H1 (cell line): Measurements from ENCODE around the gene RUNX1. TPM values are rescaled to one million over a fixed set of nuclear protein-coding genes. Genes with fewer than 3 reads are reported as not detected.

Experiments
- CTCF ChIA-PET: fragments of 300-600 bp; sonication (Branson Sonifier 250); formaldehyde crosslinking; loops from one replicate; lab custom pipeline; 2021; ENCODE audit not compliant: partially characterized antibody; lab: Charles Lee
- POLR2A ChIA-PET: fragments of 300-600 bp; sonication (Branson Sonifier 250); formaldehyde crosslinking; loops from one replicate; lab custom pipeline; 2021; ENCODE audit warnings: inconsistent platforms; ENCODE audit not compliant: partially characterized antibody; lab: Charles Lee
- DNase-seq, 2 experiments: peaks; one replicate each; pipeline versions ENCODE4 v3.0.0 to v3.0.0-alpha.2; 2010 to 2022; ENCODE audit warnings: low spot score in 2 of 2, low read depth in 1 of 2, mixed read lengths in 1 of 2
- FAIRE-seq: peaks from 2 replicates; lab custom pipeline; 2011; peaks lifted over from hg19 to GRCh38; lab: Jason Lieb, UNC
- H2AFZ ChIP-seq: 2 replicates; pipeline ENCODE4 v1.8.1; 2012; ENCODE audit warnings: low read length, inconsistent platforms
- H2AK5ac ChIP-seq: 2 replicates; pipeline ENCODE4 v1.6.1; 2013; ENCODE audit warnings: low read depth, low read length
- H2BK120ac ChIP-seq: replicated peaks from 2 replicates; pipeline ENCODE3; 2013; ENCODE audit warnings: low read depth, low read length, inconsistent platforms
- H2BK12ac ChIP-seq: 2 replicates; pipeline ENCODE4 v1.6.1; 2013; ENCODE audit warnings: low read depth, low read length
- H2BK15ac ChIP-seq: 2 replicates; pipeline ENCODE4 v1.6.1; 2013; ENCODE audit warnings: low read length
- H2BK20ac ChIP-seq: 2 replicates; pipeline ENCODE4 v1.6.1; 2013; ENCODE audit warnings: low read length
- H2BK5ac ChIP-seq: 2 replicates; pipeline ENCODE4 v1.6.1; 2013; ENCODE audit warnings: low read depth, low read length
- H3K14ac ChIP-seq: 2 replicates; pipeline ENCODE4 v1.6.1; 2013; ENCODE audit warnings: inconsistent platforms; ENCODE audit not compliant: insufficient read length
- H3K18ac ChIP-seq: 2 replicates; pipeline ENCODE4 v1.6.1; 2013; ENCODE audit warnings: low read length; ENCODE audit errors: extremely low read depth
- H3K23ac ChIP-seq: 2 replicates; pipeline ENCODE4 v1.6.1; 2013; ENCODE audit warnings: inconsistent platforms; ENCODE audit not compliant: insufficient read length
- H3K23me2 ChIP-seq: 2 replicates; pipeline ENCODE4 v1.6.1; 2013; ENCODE audit warnings: low read depth, low read length
- H3K27ac ChIP-seq: 2 replicates; pipeline ENCODE4 v1.6.1; 2011; ENCODE audit warnings: low read depth, low read length, inconsistent platforms
- H3K27me3 ChIP-seq, 4 experiments: replicated peaks in 1 of 4; 1 replicate in 1 of 4; 2 replicates in 3 of 4; pipeline versions ENCODE4 v1.6.1 to v1.8.1; 2011 to 2013; ENCODE audit warnings: low read length in 3 of 4, mild to moderate bottlenecking in 3 of 4, inconsistent platforms in 2 of 4, mixed read lengths in 2 of 4, moderate library complexity in 1 of 4; ENCODE audit not compliant: control insufficient read depth in 3 of 4, insufficient read depth in 3 of 4; ENCODE audit errors: extremely low read depth in 1 of 4
- H3K36me3 ChIP-seq, 4 experiments: 2 replicates each; pipeline versions ENCODE4 v1.6.1 to v1.8.1; 2011 to 2013; ENCODE audit warnings: mild to moderate bottlenecking in 4 of 4, low read length in 3 of 4, moderate library complexity in 2 of 4, control low read depth in 1 of 4, inconsistent platforms in 1 of 4; ENCODE audit not compliant: insufficient read depth in 4 of 4, control insufficient read depth in 2 of 4
- H3K4ac ChIP-seq: replicated peaks from 2 replicates; pipeline ENCODE3; 2013; ENCODE audit warnings: low read length, low read depth, mixed read lengths, inconsistent platforms; ENCODE audit not compliant: insufficient read length
- H3K4me1 ChIP-seq, 4 experiments: replicated peaks in 1 of 4; 1 replicate in 1 of 4; 2 replicates in 3 of 4; pipeline versions ENCODE4 v1.6.1 to v1.8.1; 2011 to 2013; ENCODE audit warnings: low read length in 3 of 4, inconsistent platforms in 2 of 4, mixed read lengths in 1 of 4; ENCODE audit not compliant: insufficient read depth in 4 of 4, control insufficient read depth in 3 of 4
- H3K4me2 ChIP-seq, 2 experiments: 2 replicates each; pipeline versions ENCODE4 v1.6.1 to v1.8.1; 2011 to 2013; ENCODE audit warnings: low read depth in 2 of 2, low read length in 2 of 2, control low read depth in 1 of 2, inconsistent platforms in 1 of 2, mild to moderate bottlenecking in 1 of 2; ENCODE audit not compliant: insufficient read depth in 1 of 2
- H3K4me3 ChIP-seq, 4 experiments: fragments of 200-600, 300-600 bp in 1 of 4; sonication (generic), shearing (Covaris generic), sonication (Bioruptor Twin) in 1 of 4; 2 replicates each; pipeline versions ENCODE4 v1.5.1 to v1.8.1; 2011 to 2016; ENCODE audit warnings: low read length in 4 of 4, low read depth in 3 of 4, control low read depth in 2 of 4, inconsistent platforms in 2 of 4, mild to moderate bottlenecking in 2 of 4, mixed read lengths in 1 of 4, moderate library complexity in 1 of 4; ENCODE audit not compliant: insufficient read depth in 2 of 4; ENCODE audit errors: extremely low read depth in 1 of 4
- H3K56ac ChIP-seq: replicated peaks from 2 replicates; pipeline ENCODE3; 2013; ENCODE audit warnings: low read depth, mild to moderate bottlenecking, mixed read lengths, low read length, inconsistent platforms; ENCODE audit not compliant: insufficient read length
- H3K79me1 ChIP-seq: 2 replicates; pipeline ENCODE4 v1.6.1; 2013; ENCODE audit warnings: low read depth, low read length, control low read depth
- H3K79me2 ChIP-seq, 2 experiments: 2 replicates each; pipeline versions ENCODE4 v1.6.1 to v1.8.1; 2012 to 2013; ENCODE audit warnings: low read length in 2 of 2, mild to moderate bottlenecking in 2 of 2, inconsistent platforms in 1 of 2; ENCODE audit not compliant: insufficient read depth in 2 of 2, control insufficient read depth in 1 of 2
- H3K9ac ChIP-seq, 4 experiments: replicated peaks in 1 of 4; 1 replicate in 1 of 4; 2 replicates in 3 of 4; pipeline versions ENCODE4 v1.6.1 to v1.8.1; 2011 to 2013; ENCODE audit warnings: low read depth in 3 of 4, low read length in 3 of 4, control low read depth in 2 of 4, mild to moderate bottlenecking in 2 of 4, moderate library complexity in 2 of 4, inconsistent platforms in 1 of 4; ENCODE audit errors: extremely low read depth in 1 of 4
- H3K9me3 ChIP-seq, 2 experiments: 2 replicates each; pipeline versions ENCODE4 v1.6.1 to v1.8.1; 2012 to 2013; ENCODE audit warnings: mild to moderate bottlenecking in 2 of 2, moderate library complexity in 2 of 2, control low read depth in 1 of 2, inconsistent platforms in 1 of 2, low read depth in 1 of 2, low read length in 1 of 2, mixed read lengths in 1 of 2; ENCODE audit not compliant: insufficient read depth in 2 of 2
- H4K20me1 ChIP-seq, 2 experiments: replicated peaks in 1 of 2; 2 replicates each; pipeline versions ENCODE3 to v1.8.1; 2011 to 2013; ENCODE audit warnings: inconsistent platforms in 2 of 2, low read length in 2 of 2, mild to moderate bottlenecking in 1 of 2; ENCODE audit not compliant: insufficient read depth in 2 of 2, control insufficient read depth in 1 of 2
- H4K5ac ChIP-seq: 2 replicates; pipeline ENCODE4 v1.6.1; 2013; ENCODE audit warnings: low read length, low read depth, mixed read lengths, inconsistent platforms; ENCODE audit not compliant: insufficient read length
- H4K8ac ChIP-seq: 2 replicates; pipeline ENCODE4 v1.8.0; 2013; ENCODE audit warnings: mild to moderate bottlenecking, moderate library complexity, low read length, inconsistent platforms; ENCODE audit not compliant: insufficient read depth; ENCODE audit errors: extremely low read depth
- H4K91ac ChIP-seq: replicated peaks from 2 replicates; pipeline ENCODE3; 2013; ENCODE audit warnings: low read length, mixed read lengths, inconsistent platforms; ENCODE audit not compliant: insufficient read length
- TAF1 ChIP-seq: IDR thresholded peaks from 2 replicates; pipeline ENCODE4 v1.6.1; 2011; ENCODE audit warnings: mild to moderate bottlenecking, low read depth, low read length
- WGBS, 2 experiments: shearing (Covaris generic) in 1 of 2; methylation state at CpG; one replicate each; pipeline versions ENCODE4 v1.1.6 to v1.1.7; 2013 to 2015; ENCODE audit warnings: low lambda C conversion rate in 2 of 2, mixed read lengths in 2 of 2, inconsistent platforms in 1 of 2, low coverage in 1 of 2, missing lambda C conversion rate in 1 of 2; ENCODE audit not compliant: insufficient replicate concordance in 2 of 2, insufficient coverage in 1 of 2, insufficient read length in 1 of 2; ENCODE audit errors: extremely low coverage in 1 of 2, missing lambda C conversion rate in 1 of 2; 5-methylcytosine and 5-hydroxymethylcytosine counted together
- polyA plus RNA-seq, 7 experiments: library from polyadenylated mRNA; depleted of rRNA in 3 of 7; stranded (reverse) in 5 of 7; unstranded in 2 of 7; fragments of >200 nt in 5 of 7; fragments of 200-250 nt in 2 of 7; gene quantifications; 1 replicate in 5 of 7; 2 replicates in 1 of 7; 4 replicates in 1 of 7; pipeline versions ENCODE4 v1.2.1 to v1.2.3, GENCODE V29; 2011 to 2013; ENCODE audit warnings: missing spikeins in 2 of 7, mixed read lengths in 2 of 7
- total RNA-seq: library from RNA; stranded (reverse); fragmentation: NEBNext Ultra II Directional; extraction: Animal tissue kit (Norgen Biotek cat#: 25700); gene quantifications from 2 replicates; pipeline ENCODE4 v1.2.1, GENCODE V29; 2021

RUNX1 gene
- total and polyA plus RNA-seq, 2 of the 8 experiments (the other 6 are each of a cell fraction or from before 2014, with no cell fraction given): 0.20 to 0.60 TPM

DNA sequence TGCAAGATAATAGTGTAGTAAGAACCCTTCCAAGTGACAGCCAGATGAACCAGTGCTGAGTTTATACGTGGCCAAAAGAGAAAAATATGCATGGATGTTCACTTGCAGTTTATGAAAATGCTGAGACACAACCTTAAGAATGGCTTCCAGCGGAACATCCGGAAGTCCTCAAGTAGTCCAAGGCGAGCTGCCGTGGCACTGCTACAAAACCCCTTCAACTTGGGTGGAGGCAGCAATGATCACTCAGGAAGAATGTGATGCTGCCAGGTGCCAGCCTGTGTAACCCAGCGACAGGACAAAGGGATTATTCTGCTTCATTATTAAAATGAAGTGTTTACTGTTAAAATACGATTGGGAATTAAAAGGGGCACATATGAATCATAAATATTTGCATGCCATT, 179.6 kb downstream of the RUNX1 start:
- 84% methylated on average over 7 of the region's 7 CpGs; no CpG with 5 or more reads in 1 of the 2 experiments for WGBS, 2 experiments
- Histone ChIP-seq H3K4me3 (no peak overlapping the region), H4K5ac (no peak overlapping the region), H3K9ac (no peak overlapping the region), H2AFZ (no peak overlapping the region), H3K79me1 (no peaks in the 10 kb centered on the region), H3K18ac (no peak overlapping the region), H3K23me2 (peaks cover 2% of the 10 kb centered on the region; the same call in 1 of the 2 replicates), H3K4me1 (peaks cover 4 to 11% (median 5%) of the 10 kb centered on the region in 4 experiments; a peak in 6 of 7 replicates), H4K20me1 (peaks cover 3 to 12% of the 10 kb centered on the region in 2 experiments), H3K4me2 (no peak overlapping the region), H3K14ac (no peak overlapping the region), H3K23ac (no peak overlapping the region), H2BK20ac (no peak overlapping the region), H3K27ac (no peak overlapping the region), H2AK5ac (no peak overlapping the region), H2BK12ac (no peak overlapping the region), H3K27me3 (peaks cover 21 to 44% (median 38%) of the 10 kb centered on the region in 4 experiments), H3K56ac (no peak overlapping the region), H2BK120ac (no peak overlapping the region), H3K36me3 (no peaks in the 10 kb centered on the region), H3K4ac (no peak overlapping the region), H4K8ac (no peak overlapping the region), H3K79me2 (no peaks in the 10 kb centered on the region), H3K9me3 (no peaks in the 10 kb centered on the region), H2BK15ac (0 out of 2 replicates have a peak overlapping the region, but pooled peaks have one; percentile 32), H2BK5ac (no peak overlapping the region), H4K91ac (no peak overlapping the region)
- ChIA-PET POLR2A (interaction anchor here (0.9 kb wide), 1 partner anchor 21 kb away, joined by 3 read pairs; no protein-coding TSS in a partner anchor), CTCF (no interaction called here)
- FAIRE-seq (no peak), DNase-seq (no peak)
- no peak for TF ChIP-seq TAF1
